GM23338 (cell line): ENCODE data around the gene SKIC2. TPM values are rescaled to one million over a fixed set of nuclear protein-coding genes. Genes with fewer than 3 reads are reported as not detected.

Experiments
- ATAC-seq: fragments of 200-7000 bp; cut with Tn5 transposase; 3 replicates; pipeline ENCODE4 v1.9.1; 2020
- DNase-seq: peaks from one replicate; pipeline ENCODE4 v3.0.0-alpha.2; 2015; ENCODE audit warnings: low spot score
- H2AFZ ChIP-seq: fragments of 200-600 bp; sonication (generic); 2 replicates; pipeline ENCODE4 v1.8.0; 2016; ENCODE audit warnings: antibody characterized with exemption, mild to moderate bottlenecking, moderate library complexity
- H3F3A ChIP-seq: fragments of 200-600 bp; sonication (generic); replicated peaks from 2 replicates; pipeline ENCODE4 v1.8.0; 2017; ENCODE audit warnings: antibody characterized with exemption, mixed run types, low read depth
- H3K27ac ChIP-seq: fragments of 200-600 bp; sonication (generic); 2 replicates; pipeline ENCODE4 v1.6.1; 2016; ENCODE audit warnings: low read depth
- H3K27me3 ChIP-seq: fragments of 200-600 bp; sonication (generic); 2 replicates; pipeline ENCODE4 v1.8.0; 2016; ENCODE audit warnings: mild to moderate bottlenecking, mixed run types, moderate library complexity; ENCODE audit not compliant: insufficient read depth
- H3K36me3 ChIP-seq: fragments of 200-600 bp; sonication (generic); 2 replicates; pipeline ENCODE4 v1.8.0; 2016; ENCODE audit warnings: mild to moderate bottlenecking; ENCODE audit not compliant: insufficient read depth
- H3K4me1 ChIP-seq: fragments of 200-600 bp; sonication (generic); 2 replicates; pipeline ENCODE4 v1.8.0; 2016; ENCODE audit warnings: mild to moderate bottlenecking, moderate library complexity; ENCODE audit not compliant: insufficient read depth
- H3K4me2 ChIP-seq: fragments of 200-600 bp; sonication (generic); 2 replicates; pipeline ENCODE4 v1.7.1; 2017; ENCODE audit warnings: mixed run types
- H3K4me3 ChIP-seq: fragments of 200-600 bp; sonication (generic); 2 replicates; pipeline ENCODE4 v1.6.1; 2016; ENCODE audit warnings: mixed run types
- H3K79me2 ChIP-seq: fragments of 200-600 bp; sonication (generic); replicated peaks from 2 replicates; pipeline ENCODE4 v1.8.0; 2017; ENCODE audit warnings: mild to moderate bottlenecking; ENCODE audit not compliant: insufficient read depth
- H3K9me2 ChIP-seq: fragments of 200-600 bp; sonication (generic); 2 replicates; pipeline ENCODE4 v1.8.0; 2017; ENCODE audit not compliant: insufficient read depth
- H4K20me1 ChIP-seq: fragments of 200-600 bp; sonication (generic); replicated peaks from 2 replicates; pipeline ENCODE4 v1.8.0; 2017; ENCODE audit warnings: mild to moderate bottlenecking; ENCODE audit not compliant: insufficient read depth
- H3K27ac Mint-ChIP-seq: 2 replicates; pipeline ENCODE4 v1.8.0; 2020; ENCODE audit warnings: inconsistent platforms, mild to moderate bottlenecking, moderate library complexity, mixed read lengths
- H3K27me3 Mint-ChIP-seq: 3 replicates; pipeline ENCODE4 v1.8.0; 2022; ENCODE audit warnings: low read depth, mild to moderate bottlenecking, moderate library complexity, mixed read lengths, inconsistent platforms; ENCODE audit not compliant: insufficient read depth, poor library complexity
- H3K36me3 Mint-ChIP-seq: 3 replicates; pipeline ENCODE4 v1.8.0; 2021; ENCODE audit warnings: low read depth, mild to moderate bottlenecking, inconsistent platforms, moderate library complexity, mixed read lengths
- H3K4me1 Mint-ChIP-seq: 3 replicates; pipeline ENCODE4 v1.8.0; 2020; ENCODE audit warnings: mild to moderate bottlenecking, inconsistent platforms, mixed read lengths
- H3K4me3 Mint-ChIP-seq: 3 replicates; pipeline ENCODE4 v1.8.0; 2021; ENCODE audit warnings: moderate library complexity, mild to moderate bottlenecking, inconsistent platforms, mixed read lengths
- H3K9me3 Mint-ChIP-seq: 3 replicates; pipeline ENCODE4 v1.8.0; 2020; ENCODE audit warnings: moderate library complexity, mild to moderate bottlenecking, inconsistent platforms, mixed read lengths
- EZH2 ChIP-seq: fragments of 200-600 bp; sonication (generic); IDR thresholded peaks from one replicate; pipeline ENCODE4 v1.8.0; 2017; ENCODE audit warnings: antibody characterized with exemption, mild to moderate bottlenecking, low read depth; ENCODE audit not compliant: unreplicated experiment
- POLR2AphosphoS5 ChIP-seq: IDR thresholded peaks from 2 replicates; pipeline ENCODE4 v1.6.1; 2016; ENCODE audit warnings: antibody characterized with exemption, low read depth
- ZNF114 ChIP-seq: fragments of 250-450 bp; sonication (Bioruptor Pico); IDR thresholded peaks from 2 replicates; pipeline ENCODE4 v1.5.0; 2020; ENCODE audit warnings: mild to moderate bottlenecking, moderate library complexity
- polyA plus RNA-seq: library from polyadenylated mRNA; unstranded; fragments of >200 nt; fragmentation: Nextera tagmentation; extraction: Ambion mirVana; gene quantifications from 2 replicates; pipeline ENCODE4 v1.2.1, GENCODE V29; 2016
- total RNA-seq: library from RNA; depleted of rRNA; stranded (reverse); fragments of >200 nt; shearing (Covaris generic); gene quantifications from 2 replicates; pipeline ENCODE4 v1.2.3, GENCODE V29; 2014
- TF ChIP-seq, protein P1 (sequence below): fragments of 250-450 bp; sonication (Bioruptor Pico); IDR thresholded peaks from 2 replicates; pipeline ENCODE4 v1.5.0; 2020; ENCODE audit warnings: mild to moderate bottlenecking, moderate library complexity

SKIC2 gene
- total and polyA plus RNA-seq, 2 experiments from 2014 or later, result 21.6 to 47.2 TPM

DNA sequence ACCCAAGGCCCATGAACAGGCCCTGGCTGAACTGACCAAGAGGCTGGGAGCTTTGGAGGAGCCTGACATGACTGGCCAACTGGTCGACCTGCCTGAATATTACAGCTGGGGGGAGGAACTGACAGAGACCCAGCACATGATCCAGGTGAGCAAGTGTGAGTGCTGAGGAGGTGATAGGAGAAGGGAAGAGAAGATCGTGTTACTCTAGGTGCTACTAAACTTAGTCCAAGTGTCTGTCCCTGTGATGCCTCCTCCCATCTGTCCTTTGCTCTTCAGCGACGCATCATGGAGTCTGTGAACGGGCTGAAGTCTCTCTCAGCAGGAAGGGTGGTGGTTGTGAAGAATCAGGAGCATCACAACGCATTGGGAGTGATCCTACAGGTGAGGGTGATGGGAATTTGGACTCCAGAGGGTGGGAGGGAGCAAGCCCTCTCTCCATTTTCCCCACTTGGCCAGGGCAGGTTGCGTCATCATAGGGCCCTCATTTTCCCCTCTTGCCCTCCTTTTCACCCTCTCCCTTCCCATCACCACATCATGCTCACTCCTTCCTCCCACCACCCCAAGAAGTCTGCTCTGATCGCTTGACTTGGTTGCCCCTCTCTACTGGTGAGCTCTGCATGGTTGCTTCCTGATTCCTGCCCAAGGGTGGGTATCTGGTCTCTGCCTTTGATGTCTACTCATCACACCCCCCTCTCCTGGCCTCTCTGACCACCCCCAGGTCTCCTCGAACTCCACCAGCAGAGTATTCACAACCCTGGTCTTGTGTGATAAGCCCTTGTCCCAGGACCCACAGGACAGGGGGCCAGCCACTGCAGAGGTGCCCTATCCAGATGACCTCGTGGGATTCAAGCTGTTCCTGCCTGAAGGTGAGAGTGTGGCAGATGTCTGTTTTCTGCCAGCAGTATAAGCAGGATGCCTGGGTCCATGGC is 8.3 kb downstream of the SKIC2 start (continued):
- TF ChIP-seq ZNF114, result no peak
- TF ChIP-seq, protein P1, sequence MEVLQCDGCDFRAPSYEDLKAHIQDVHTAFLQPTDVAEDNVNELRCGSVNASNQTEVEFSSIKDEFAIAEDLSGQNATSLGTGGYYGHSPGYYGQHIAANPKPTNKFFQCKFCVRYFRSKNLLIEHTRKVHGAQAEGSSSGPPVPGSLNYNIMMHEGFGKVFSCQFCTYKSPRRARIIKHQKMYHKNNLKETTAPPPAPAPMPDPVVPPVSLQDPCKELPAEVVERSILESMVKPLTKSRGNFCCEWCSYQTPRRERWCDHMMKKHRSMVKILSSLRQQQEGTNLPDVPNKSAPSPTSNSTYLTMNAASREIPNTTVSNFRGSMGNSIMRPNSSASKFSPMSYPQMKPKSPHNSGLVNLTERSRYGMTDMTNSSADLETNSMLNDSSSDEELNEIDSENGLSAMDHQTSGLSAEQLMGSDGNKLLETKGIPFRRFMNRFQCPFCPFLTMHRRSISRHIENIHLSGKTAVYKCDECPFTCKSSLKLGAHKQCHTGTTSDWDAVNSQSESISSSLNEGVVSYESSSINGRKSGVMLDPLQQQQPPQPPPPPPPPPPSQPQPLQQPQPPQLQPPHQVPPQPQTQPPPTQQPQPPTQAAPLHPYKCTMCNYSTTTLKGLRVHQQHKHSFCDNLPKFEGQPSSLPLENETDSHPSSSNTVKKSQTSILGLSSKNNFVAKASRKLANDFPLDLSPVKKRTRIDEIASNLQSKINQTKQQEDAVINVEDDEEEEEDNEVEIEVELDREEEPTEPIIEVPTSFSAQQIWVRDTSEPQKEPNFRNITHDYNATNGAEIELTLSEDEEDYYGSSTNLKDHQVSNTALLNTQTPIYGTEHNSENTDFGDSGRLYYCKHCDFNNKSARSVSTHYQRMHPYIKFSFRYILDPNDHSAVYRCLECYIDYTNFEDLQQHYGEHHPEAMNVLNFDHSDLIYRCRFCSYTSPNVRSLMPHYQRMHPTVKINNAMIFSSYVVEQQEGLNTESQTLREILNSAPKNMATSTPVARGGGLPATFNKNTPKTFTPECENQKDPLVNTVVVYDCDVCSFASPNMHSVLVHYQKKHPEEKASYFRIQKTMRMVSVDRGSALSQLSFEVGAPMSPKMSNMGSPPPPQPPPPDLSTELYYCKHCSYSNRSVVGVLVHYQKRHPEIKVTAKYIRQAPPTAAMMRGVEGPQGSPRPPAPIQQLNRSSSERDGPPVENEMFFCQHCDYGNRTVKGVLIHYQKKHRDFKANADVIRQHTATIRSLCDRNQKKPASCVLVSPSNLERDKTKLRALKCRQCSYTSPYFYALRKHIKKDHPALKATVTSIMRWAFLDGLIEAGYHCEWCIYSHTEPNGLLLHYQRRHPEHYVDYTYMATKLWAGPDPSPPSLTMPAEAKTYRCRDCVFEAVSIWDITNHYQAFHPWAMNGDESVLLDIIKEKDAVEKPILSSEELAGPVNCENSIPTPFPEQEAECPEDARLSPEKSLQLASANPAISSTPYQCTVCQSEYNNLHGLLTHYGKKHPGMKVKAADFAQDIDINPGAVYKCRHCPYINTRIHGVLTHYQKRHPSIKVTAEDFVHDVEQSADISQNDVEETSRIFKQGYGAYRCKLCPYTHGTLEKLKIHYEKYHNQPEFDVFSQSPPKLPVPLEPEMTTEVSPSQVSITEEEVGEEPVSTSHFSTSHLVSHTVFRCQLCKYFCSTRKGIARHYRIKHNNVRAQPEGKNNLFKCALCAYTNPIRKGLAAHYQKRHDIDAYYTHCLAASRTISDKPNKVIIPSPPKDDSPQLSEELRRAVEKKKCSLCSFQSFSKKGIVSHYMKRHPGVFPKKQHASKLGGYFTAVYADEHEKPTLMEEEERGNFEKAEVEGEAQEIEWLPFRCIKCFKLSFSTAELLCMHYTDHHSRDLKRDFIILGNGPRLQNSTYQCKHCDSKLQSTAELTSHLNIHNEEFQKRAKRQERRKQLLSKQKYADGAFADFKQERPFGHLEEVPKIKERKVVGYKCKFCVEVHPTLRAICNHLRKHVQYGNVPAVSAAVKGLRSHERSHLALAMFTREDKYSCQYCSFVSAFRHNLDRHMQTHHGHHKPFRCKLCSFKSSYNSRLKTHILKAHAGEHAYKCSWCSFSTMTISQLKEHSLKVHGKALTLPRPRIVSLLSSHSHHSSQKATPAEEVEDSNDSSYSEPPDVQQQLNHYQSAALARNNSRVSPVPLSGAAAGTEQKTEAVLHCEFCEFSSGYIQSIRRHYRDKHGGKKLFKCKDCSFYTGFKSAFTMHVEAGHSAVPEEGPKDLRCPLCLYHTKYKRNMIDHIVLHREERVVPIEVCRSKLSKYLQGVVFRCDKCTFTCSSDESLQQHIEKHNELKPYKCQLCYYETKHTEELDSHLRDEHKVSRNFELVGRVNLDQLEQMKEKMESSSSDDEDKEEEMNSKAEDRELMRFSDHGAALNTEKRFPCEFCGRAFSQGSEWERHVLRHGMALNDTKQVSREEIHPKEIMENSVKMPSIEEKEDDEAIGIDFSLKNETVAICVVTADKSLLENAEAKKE (CRISPR knock-in tag), result no peak
- TF ChIP-seq POLR2AphosphoS5, result no peak

DNA sequence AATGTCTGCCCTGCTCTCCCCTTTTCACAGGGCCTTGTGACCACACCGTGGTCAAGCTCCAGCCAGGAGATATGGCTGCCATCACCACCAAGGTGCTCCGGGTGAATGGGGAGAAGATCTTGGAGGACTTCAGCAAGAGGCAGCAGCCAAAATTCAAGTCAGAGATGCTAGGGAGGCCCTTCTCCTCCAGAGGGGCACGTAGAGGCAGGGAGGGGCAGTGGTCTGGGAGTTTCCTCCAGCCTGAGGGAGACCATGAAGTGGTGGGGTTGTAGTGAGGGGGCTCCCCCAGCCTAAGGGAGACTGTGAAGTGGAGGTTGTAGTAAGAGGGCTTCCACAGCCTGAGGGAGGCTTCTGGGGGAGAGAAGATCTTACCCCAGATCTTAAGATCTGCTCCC is 8.9 kb downstream of the SKIC2 start:
- Histone ChIP-seq H3K9me2 (no peaks in the 10 kb centered on the region), H3K27me3 (no peaks in the 10 kb centered on the region), H3K4me3 (no peak overlapping the region), H3K79me2 (peaks cover 6% of the 10 kb centered on the region; the same call in 1 of the 2 replicates), H2AFZ (no peak overlapping the region), H3K36me3 (peaks cover 10% of the 10 kb centered on the region), H3K27ac (no peak overlapping the region), H4K20me1 (no peaks in the 10 kb centered on the region; the same call in 1 of the 2 replicates), H3F3A (peaks cover 5% of the 10 kb centered on the region), H3K4me2 (no peak overlapping the region), H3K4me1 (peaks cover 3% of the 10 kb centered on the region)
- Mint-ChIP-seq H3K4me3 (no peak overlapping the region), H3K27ac (no peak overlapping the region), H3K36me3 (peaks cover 66% of the 10 kb centered on the region), H3K9me3 (no peaks in the 10 kb centered on the region), H3K4me1 (peaks cover 3% of the 10 kb centered on the region), H3K27me3 (peaks cover 21% of the 10 kb centered on the region)
- TF ChIP-seq EZH2, result no peak
- no peak for DNase-seq
- ATAC-seq, result no peak
